GM19468 (cell line): Measurements from ENCODE around the gene ERN1.

ENCODE experiments used
- ATAC-seq: cut with Tn5 transposase; IDR thresholded peaks from one replicate; pipeline ENCODE4 v1.9.1; 2021; ENCODE audit warnings: mild to moderate bottlenecking, moderate library complexity, moderate number of reproducible peaks; ENCODE audit not compliant: unreplicated experiment; ENCODE audit errors: extremely low read depth

ERN1 gene

DNA sequence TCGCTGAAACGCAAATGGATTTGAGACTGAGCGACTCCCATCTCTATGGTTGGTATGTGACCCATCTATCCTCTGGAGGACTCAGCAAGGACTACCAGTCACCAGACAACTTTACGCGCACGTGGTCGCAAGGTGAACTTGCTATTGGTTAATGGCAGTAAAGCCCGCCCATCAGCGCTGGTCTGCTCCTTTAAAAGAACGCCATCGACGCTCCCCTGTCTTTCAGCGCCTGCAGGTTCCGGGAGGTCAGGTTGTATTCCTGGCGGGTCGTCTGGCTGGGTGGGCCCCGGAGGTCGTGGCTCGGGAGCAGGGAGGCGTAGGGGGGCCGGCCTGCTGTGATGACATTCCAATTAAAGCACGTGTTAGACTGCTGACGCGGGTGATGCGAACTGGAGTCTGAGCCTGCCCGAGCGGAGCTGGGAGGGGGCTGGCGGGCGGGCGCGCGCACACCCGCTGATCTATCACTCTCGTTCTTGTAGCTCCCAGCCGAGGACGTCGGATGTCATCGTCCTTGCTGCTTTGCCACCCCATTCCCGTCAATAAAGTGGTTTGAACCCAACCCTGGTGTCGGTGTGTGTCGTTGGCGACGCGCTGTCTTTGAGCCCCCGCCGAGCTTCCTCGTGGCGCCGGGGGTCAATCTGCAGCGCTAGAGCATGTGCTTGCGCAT lies 15.9 kb upstream of the ERN1 start:
- peak; percentile 85 for ATAC-seq

DNA sequence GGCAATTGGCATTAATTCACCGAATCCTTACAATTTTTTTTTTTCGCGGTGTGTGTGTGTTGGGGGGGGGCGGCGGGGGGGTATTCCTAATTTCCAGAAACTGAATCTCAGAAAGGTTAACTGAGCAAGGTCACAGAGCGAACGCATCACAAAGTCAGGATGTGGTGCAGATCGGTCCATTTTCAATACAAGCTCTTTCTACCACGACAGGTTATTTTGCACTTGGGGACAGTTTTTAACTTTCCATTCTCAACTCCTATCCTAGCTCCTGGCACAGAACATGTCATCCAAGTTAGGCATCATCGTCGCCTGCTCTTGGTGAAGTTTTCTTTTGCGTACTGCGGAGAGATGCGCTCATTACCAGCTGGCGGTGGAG lies 15.4 kb upstream of the ERN1 start:
- ATAC-seq: no peak

DNA sequence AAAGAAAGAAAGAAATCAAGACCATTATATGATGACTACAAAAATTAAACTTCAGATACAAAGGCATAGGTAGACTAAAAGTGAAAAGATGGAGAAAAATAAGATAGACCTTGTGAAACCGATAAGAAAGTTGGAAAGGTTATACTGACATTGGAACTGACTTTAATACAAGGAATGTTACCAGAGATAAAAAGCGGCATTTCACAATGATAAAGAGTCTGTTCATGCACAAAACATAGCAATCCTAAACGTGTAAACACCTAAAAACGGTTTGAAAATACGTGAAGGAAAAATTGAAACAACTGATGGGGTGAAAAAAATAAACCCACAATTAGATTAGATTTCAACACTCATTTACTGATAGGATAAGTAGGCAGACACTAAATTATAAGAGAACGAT lies 9.6 kb upstream of the ERN1 start:
- no peak for ATAC-seq

DNA sequence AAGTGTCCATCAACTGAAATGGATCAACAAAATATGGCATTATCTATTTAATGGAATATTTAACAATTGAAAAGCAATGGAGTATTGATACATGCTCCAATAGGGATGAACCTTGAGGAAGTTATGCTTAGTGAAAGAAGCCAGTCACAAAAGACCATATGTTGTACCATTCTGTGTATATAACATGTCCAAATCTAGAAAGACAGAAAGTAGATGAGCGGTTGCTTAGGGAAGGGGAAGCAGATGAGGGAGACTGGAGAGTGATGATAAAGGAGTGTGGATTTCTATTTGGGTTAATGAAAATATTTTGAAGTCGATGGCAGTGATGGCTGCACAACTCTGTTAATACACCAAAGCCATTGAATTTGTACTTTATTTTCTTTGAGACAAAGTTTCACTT lies 8.5 kb upstream of the ERN1 start:
- no peak for ATAC-seq

DNA sequence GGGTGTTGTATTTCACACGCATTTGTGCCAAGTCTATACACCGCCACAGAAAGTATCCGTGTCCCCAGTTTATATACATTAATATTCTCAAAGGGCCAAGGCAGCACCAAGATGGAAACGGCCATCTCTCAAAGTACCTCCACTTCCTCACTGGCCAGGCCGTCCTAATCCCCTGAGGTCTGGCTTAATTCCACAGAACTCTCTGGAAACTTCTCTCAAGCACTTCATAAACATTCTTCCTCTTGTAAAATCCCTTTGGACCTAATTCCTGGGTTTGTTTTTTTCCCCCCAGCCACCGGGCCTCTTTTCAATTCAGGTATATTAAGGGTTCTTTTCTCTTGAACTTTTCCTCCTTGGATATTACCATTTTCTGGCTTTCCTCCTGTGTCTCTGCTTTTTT lies 5.1 kb upstream of the ERN1 start:
- no peak for ATAC-seq

DNA sequence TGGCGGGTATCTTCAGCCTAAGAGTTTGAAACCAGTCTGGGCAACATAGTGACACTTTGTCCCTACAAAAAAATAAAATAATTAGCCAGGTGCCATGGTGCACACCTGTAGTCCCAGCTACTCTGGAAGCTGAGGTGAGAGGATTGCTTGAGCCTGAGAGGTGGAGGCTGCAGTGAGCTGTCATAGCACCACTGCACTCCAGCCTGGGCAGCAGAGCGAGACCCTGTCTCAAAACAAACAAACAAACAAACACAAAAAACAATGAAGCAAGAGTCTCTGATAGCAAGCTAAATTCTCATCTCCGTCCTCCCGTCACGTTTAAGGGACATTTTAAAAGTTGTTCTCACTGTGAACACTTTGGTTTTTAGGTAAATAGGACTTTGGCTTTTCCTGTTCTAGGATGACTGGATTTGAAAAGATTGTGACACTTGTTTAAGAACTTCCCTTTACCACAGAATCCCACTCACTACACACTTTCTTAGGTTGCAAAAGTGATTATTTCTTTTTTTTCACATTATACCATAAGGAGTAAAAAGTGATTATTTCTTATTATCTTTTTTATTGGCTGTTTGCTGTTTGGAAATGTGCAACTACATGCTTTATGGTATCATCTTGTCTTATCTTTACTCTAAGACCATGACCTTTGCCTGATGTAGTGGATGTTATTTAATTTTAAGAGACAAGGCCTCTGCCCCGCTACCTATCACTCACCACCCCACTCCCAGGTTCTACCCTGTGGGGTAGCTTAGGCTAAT lies 4.4 kb upstream of the ERN1 start:
- ATAC-seq: no peak

DNA sequence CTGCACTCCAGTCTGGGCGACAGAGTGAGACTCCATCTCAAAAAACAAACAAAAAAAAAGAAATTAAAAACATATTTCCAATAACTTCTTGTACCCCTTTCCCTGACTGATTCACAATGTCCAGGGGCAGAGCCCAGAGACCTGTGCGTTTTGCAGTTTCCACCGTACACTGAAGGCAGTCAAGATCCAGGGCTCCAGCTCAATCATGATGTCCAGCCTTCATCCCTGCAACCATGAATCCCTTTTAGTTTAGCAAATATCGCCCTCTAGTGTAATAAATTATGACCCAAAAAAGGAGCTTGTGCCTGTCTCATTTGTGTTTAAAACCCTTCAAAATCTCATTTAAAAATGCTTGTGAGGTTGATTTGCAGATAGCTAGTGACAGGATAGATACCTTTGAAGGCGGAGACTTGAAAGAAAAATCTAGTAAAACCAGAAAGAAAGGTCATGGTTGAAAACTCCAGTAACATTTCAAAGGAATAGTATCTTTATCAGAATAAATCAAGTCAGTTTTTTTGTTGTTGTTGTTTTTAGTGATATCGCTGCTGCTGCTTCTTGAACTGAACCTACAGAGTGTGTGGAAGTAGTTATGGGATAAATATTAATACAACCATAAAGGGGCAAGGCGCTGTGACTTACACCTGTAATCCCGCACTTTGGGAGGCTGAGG lies 3.7 kb upstream of the ERN1 start:
- no peak for ATAC-seq

DNA sequence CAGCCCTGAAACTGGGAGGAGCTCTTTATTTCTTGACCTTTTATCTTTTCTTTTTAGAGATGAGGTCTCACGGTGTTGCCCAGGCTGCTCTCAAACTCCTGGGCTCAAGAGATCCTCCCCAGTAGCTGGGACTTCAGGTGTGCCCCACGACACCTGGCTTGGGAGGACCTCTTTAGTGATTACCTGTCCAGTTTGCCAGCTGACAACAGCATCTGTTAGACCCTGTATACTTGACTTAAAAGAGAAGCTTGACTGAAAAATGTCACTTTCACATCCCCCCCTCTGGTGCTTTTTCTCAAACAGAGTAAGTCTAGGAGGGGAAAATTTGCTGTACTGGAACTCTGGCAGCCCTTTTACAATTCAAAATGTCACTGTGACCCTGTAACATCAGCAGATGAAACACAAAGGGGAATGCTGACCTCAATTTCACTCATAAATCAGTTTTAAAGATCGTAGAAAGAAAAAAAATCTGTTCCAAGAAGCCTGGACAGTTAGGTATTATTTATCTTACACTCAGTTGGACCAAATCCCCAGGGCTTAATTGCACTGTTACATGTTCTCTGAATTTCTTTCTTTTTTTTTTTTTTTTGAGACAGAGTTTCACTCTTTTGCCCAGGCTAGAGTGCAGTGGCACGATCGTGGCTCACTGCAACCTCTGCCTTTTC lies 1.8 kb upstream of the ERN1 start:
- ATAC-seq: no peak

DNA sequence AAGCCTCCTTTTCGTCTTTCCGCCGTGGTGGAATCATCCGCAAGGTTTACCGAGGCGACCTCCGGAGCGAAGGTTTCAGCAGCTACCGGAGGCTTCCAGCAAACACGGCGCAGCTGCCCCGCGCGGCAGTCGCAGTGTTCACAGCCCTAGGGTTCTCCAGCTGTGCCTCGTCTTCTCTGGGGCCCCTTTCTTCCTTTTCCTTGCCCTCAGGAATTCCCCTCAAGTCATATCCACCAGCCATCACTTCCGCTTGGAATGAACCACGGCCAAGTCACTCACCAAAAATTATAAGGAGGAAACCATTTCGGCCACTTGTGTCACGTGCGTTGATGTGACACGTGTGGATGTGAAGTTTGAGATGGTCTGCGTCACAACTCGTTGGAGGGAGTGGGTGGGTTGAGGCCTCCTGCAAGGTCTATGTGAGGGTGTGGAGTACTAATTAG lies 636 bp upstream of the ERN1 start:
- ATAC-seq: no peak

DNA sequence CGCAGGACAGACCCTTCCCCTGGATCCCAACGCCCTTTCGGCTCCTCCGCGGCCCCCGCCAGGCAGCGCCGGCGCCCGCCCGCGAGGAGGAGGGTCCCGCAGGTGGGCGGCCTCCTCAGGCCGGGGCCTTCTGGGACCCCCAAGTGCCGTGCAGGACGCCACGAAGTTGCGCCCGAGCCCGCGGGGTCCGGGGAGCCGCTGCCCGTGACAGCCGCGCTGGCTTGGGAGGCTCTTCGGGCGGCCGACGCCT lies 504 bp downstream of the ERN1 start:
- ATAC-seq: peak; percentile 4

DNA sequence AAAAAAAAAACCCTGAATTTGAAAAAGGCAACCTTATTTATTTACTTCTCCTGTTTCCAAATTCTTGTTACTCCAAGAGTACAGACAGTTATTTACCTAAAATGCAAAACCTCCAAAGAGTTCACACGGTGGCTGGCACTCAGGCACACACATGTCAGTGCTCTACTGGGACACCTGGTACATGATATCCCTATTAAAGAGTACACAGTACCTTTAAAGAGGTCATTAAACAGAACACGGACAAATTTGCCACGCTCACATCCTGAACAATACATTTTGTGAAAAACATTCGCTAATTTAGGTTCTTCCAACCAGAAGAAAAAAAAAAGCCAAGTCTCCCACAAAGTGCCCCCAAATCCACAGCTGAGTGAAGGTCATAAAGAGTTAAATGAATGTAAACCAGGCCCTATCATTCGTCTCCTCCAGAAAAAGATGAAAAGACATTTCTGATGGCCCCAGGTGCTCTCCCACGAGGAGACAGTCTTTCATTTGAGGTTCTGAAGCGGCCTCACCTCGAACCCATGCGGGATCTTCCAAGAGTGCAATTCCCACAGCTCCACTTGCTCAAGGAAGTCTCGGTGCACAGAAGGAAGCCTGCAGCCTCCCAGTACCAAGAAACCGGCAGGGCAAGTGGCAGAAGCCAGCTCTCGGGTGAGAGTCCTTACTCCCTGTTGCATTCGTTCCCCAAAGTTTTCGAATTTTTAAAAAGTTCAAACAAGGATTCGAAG lies 993 bp downstream of the ERN1 start:
- ATAC-seq: no peak

DNA sequence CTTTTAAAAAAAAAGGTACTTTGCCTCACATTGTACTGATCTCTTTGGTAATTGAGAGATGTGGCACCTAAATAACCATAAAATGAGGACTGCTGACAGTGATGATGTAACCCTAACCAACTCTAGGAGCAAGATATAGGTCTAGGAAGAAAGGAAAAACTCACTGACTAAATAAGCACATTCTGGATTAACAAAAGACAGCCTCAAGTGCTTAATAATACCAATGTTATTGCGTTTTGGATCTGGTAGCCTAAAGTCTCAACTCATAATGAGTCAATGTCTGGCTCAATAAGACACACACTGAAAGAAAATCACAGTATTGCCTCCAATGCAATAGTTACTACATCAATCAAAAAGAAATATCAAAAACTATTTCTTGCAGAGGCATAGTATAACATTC lies 3.0 kb downstream of the ERN1 start:
- ATAC-seq: no peak

DNA sequence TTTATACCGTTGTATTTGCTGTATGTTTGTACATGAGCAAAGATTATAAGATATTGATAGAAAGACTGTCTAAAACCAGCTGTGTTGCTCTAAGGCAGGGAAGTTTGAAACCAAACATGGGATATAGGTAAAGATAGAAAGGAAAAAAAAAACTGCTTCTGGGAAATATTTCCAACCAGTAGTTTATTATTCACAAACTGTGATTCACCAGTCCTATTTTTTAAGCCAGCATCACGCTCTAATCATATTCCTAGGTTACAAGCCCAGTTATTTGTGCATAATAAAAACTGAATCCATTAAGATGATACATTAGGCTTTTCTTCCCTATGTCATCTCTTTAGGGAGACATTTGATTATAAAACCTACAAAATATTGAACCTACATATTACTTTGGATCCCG lies 4.0 kb downstream of the ERN1 start:
- no peak for ATAC-seq

DNA sequence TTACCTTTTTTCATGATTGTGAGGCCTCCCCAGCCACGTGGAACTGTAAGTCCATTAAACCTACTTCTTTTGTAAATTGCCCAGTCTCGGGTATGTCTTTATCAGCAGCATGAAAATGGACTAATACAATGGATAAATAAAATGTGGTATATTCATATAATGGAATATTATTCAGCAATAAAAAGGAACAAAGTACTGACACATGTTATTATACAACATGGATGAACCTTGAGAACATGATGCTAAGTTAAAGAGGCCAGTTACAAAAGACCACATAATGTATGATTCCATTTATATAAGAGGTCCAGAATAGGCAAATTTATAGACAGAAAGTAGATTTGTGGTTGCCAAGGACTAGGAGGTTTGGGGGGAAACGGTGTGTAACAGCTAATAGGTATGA lies 5.3 kb downstream of the ERN1 start:
- no peak for ATAC-seq

DNA sequence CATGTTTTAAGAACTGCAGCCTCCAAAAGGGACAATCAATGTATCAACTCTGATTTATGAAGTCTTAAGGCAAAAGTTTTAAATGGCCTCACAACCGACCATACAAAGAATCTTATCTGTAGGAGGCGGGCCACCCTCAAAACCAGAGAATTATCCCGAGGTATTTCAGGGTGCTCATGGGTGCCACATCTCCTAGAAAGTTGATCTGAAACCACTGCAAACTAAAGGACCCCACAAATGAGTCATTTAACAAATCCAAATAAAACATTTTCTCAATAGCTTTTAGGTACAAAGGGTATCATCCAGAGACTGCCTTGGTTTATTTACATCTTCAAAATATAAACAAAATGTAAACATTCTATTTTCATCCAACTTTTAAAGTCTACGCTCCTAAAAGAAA lies 6.8 kb downstream of the ERN1 start:
- ATAC-seq: no peak

DNA sequence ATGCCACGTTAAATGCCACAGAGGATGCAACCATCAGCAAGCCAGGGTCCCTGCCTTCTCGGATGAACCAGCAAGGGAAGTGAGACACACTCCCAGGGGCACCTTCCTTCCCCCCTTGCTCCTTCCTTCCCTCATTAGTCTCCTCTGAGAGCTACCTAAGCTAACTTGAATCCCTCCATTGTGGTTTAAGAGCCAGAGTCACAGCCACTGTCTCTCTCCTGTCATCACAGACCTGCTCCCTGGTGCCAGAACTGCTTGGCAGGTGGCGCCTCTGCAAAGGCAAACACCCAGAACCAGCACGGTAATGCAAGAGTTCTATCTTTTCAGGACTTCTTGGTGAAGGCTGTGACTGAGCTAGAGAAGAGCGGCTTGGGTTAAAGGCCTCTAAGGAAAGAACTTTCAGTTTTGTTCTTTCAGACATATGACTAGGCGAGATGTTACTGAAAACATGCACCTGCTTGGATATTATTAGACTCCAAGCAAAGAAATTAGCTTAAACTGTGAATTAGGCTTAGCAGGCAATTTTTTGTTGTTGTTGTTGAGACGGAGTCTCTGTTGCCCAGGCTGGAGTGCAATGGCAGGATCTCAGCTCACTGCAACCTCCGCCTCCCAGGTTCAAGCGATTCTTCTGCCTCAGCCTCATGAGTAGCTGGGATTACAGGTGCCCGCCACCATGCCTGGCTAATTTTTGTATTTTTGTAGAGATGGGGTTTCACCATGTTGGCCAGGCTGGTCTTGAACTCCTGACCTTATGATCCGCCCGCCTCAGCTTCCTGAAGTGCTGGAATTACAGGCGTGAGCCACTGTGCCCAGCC lies 8.8 kb downstream of the ERN1 start:
- peak; percentile 72 for ATAC-seq

DNA sequence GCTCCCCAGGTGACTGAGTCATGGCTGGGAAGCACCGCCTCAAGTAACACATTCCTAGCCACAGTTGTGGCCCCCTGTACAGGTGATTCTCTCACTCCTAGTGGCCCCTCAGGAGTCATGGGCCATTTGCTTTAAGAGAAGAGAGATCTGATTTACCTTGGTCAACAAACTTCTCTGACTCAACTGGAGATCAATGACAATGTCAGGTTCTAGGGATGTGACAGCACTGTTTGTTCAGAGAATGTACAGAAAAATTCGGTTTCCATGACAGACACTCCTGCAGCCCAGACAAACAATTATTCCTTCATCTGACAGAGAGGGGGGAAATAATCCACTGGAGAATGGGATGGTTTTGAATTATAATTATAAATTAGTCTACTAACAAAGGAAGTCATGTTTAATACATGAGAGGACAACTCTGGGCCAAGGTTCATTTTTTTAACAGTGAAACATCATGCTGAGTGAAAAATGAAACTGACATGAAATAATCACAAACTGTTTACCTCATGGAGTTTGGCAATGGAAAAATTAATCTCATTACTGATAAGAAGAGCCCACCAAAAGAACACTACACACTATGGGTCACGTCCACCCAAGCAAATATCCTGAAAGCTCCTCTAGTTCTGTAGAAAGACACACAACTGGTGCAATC lies 9.7 kb downstream of the ERN1 start:
- ATAC-seq: no peak

DNA sequence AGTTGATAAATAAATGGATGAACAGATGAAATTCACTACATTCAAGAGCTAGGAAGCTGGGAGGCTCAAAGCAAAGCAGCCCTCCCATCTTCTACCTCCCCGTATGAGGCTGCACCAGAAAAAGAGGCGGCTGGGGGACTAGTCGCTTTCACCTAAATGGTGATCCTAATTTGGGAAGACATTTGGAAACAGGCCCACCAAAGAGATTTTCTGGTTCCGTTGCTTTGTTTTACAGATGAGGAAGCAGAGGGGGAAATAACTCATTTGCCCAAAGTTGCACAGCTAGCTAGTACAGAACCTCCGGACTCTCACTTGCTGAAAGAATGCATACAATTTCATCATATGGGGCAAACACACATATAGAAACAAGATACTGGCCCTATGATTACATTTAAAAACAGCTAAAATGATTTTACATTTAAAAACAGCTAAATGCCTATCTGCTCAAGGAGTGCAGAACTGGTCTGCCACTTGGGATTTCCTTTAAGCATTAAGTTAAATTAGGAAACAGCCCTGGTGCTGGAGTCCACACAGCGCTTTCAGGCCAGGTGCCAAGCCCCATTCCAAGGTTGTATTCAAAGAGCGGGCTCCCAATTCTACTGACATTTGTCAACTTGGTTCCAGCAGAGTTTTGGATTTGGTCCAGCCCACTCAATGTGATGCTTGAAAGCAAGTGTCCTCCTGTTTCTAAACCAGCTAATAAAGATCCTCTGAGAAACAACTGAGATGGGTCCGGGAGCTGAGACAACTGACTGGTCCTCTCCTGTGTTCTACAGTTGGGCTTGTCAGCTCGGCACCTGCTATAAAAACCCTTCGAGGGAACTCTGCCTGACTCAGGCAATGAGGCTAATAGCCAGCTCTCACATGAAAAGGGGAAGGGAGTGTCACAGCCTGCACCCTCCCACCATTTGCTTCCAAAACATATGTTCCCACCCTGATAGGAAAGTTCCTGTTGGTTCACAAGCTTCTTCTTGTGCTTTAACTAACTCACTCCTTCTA lies 11.7 kb downstream of the ERN1 start:
- no peak for ATAC-seq
